B cell (primary cell): ENCODE results near the gene CPS1.

Source experiments
- CTCF ChIP-seq: fragments of 200-600 bp; IDR thresholded peaks from one replicate; pipeline ENCODE4 v1.8.0; 2022; ENCODE audit warnings: antibody characterized with exemption, mild to moderate bottlenecking
- EZH2 ChIP-seq: IDR thresholded peaks from 2 replicates; pipeline ENCODE4 v1.6.1; 2012; ENCODE audit warnings: borderline replicate concordance, low read depth, mild to moderate bottlenecking, moderate library complexity, low read length; ENCODE audit not compliant: insufficient read depth, poor library complexity, severe bottlenecking

GRCh38 chr2:210722092-210722491 is 165.7 kb downstream of the CPS1 start:
- TF ChIP-seq CTCF (no peak), EZH2 (no peak)
